GM18909 (cell line): ENCODE measurements around the gene FBRSL1.

ENCODE experiments used
- ATAC-seq: cut with Tn5 transposase; IDR thresholded peaks from one replicate; pipeline ENCODE4 v1.9.1; 2021; ENCODE audit warnings: mild to moderate bottlenecking; ENCODE audit not compliant: unreplicated experiment, poor library complexity

Gene FBRSL1

DNA sequence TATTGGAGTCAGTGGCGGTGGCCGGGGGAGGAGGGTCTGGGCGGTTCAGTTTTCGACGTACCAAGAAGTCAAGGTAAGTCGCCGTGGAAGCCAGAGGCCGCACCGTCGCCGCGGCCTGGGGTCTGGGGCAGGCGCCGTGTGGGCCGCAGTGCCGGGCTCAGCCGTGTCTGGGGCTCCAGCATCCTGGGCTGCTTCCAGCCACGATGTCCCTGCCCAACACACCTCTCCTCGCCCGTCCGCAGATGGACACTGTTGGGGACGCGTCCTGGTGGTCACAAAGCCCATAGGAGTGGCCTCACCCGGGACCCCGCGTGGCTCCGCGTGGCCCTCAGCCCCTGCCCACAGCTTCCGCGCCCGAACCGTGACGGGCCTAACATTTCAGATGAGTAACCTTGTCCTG lies 59.1 kb downstream of the FBRSL1 start:
- no peak for ATAC-seq

DNA sequence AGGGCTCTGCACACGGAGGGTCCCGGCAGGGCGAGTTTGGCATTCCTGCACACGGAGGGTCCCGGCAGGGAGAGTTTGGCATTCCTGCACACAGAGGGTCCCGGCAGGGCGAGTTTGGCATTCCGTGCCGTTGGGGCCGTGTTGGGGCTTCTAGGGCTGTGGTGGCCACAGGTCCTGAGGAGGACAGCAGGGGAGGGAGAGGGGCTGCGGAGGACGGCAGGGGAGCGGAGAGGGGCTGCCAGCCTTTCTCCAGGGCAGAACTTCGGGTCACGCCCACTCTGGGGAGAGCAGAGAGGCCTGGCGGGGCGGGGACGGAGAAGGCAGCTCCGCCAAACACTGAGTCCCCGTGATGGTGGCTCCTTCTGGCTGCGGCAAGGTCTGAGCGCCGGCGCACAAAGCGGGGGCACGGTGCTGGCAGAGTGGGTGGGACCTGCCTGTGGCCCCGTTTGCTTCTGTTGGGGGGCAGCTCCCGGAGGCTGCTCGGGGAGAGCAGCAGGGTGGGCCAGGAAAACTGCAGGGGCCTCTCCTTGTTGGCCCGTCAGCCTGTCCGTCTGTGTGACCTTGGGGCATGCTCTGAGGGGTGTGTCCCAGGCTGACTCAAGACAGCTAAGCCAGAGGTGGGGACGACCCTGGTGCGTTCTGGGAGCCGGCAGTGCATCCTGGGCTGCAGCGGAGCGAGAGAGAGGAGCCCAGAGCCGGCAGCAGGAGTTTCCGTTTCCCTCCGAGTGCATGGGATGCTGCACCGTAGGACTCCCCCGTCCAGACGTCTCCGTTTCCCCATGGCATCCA lies 60.3 kb downstream of the FBRSL1 start:
- ATAC-seq: no peak

DNA sequence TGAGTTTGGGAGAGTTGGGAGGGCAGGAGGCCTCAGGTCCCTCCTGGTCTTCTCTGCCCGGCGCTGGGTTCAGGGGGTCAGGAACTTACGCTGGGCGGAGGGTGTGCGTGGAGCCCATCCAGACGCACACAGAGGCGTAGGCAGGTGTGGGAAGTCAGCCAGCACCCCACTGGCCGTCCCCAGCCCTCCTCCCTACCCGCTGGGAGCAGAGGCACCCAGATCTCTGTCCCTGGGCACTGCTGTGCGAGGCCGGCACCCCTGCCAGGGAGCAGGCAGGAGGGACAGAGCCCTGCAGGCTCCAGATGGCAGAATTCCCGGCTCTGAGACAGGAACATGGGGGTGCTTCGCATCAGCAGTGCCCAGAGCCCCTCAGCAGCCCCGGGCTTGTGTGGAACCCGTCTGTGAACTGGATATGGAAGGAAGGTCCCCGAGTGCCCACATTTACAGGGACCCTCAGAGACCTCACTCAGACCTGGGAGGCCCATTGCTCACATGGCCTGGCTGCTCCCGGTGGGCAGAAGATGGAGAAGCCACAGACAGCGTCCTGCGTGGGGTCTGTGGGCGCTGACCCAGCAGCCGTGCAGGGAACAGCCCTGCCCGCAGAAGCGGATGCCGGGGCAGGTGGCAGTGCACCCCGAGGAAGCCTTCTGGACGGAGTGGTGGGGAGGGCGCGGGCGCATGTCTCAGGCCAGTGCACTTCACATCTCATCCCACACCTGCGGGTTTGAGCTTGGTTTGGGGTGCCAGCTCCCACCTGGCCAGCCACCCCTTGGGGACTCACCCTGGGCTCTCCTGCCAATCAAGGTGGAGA lies 61.1 kb downstream of the FBRSL1 start:
- ATAC-seq: no peak

DNA sequence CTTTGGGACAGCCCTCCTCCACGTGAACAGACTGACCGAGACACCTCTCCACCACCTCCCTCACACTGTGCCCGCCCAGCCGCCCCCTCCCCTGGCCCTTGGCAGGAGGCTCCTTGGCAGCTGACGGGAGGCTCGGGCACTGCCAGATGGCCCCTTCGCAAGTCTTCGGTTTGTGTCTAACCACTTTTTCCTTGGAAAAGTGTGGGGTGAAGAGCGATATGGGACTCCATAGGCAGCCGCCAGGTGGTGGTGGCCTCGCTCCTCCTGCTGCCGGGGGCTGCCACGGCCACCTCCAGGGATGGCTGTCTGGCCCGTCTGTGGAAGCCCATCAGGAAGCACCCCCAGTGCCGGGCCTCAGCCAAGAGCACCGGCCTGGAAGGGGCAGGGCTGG lies 61.7 kb downstream of the FBRSL1 start:
- ATAC-seq: no peak

DNA sequence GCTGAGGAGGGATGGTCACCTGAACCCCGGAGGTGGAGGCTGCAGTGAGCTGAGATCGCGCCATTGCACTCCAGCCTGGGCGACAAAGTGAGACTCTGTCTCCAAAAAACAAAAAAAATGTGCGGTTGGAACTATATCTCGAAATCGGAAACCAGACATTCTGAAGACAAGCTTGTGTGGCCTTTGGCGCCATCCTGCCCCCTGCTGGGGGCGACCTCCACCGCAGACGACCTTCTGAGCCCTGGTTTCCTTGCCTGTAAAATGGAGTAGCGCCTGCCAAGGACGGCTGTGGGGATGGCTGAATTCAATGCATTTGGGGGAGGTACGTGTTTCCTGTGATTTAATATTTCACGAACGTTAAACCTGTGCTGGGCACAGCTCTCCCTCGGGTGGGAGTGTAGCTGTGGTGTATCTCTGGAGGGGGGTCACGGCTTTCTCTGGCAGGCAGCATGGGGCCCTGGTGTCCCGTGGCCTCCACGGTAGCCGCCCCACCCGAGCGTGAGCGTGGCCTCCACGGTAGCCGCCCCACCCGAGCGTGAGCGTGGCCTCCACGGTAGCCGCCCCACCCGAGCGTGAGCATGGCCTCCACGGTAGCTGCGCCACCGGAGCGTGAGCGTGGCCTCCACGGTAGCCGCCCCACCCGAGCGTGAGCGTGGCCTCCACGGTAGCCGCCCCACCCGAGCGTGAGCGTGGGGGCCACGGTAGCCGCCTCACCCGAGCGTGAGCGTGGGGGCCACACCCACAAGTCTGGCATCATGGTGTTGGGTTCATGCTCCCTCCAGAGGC lies 65.1 kb downstream of the FBRSL1 start:
- no peak for ATAC-seq

DNA sequence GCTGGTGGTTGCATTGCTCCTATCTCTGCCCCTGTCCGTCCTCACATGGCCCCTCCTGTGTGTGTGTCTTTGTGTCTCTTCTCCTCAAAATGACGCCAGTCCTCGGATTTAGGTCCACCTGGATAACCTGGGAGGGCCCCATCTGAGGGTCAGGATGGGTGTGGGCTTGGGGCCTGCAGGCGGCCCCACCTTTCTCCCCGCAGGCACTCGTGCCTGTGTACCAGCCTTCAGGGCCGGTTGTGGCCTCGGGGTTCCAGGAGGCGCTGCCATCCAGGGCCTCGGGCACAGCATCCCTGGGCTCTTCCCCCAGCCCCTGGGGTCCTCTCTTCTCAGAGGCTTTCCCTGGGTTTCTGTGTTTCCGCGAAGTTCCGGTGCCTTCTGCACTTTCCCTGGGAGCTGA lies 65.7 kb downstream of the FBRSL1 start:
- ATAC-seq: no peak

DNA sequence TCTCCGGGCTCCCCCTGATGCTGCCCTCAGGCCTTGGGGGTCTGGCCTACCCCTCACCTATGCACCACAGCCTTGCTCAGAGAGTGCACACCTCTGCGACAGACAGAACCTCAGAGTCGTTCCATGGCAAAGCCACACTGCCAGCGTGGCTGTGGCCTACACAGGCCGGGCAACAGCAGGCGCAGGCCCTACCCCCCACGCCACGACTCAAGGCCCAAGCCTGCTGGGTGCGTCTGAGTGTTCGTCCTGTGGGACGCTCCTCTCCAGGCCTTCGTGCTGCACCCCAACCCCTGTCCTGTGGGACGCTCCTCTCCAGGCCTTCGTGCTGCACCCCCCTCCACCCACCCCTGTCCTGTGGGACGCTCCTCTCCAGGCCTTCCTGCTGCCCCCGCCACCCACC lies 66.3 kb downstream of the FBRSL1 start:
- ATAC-seq: no peak

DNA sequence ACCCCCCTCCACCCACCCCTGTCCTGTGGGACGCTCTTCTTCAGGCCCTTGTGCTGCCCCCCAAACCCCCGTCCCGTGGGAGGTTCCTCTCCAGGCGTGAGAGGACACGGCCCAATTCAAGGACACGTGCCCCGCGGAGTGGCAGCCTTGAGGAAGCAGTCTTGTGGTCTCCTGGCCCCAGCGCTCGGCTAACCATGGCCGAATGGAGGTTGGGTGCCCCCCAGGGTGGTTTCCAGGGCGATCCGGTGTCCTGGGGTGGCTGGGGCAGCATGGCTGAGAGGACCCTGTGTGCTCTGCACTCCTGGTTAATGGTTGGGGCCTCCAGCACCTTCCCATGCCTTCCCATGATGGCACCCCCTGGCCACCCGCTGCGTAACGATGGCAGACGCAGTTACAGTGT lies 66.8 kb downstream of the FBRSL1 start:
- ATAC-seq: no peak

DNA sequence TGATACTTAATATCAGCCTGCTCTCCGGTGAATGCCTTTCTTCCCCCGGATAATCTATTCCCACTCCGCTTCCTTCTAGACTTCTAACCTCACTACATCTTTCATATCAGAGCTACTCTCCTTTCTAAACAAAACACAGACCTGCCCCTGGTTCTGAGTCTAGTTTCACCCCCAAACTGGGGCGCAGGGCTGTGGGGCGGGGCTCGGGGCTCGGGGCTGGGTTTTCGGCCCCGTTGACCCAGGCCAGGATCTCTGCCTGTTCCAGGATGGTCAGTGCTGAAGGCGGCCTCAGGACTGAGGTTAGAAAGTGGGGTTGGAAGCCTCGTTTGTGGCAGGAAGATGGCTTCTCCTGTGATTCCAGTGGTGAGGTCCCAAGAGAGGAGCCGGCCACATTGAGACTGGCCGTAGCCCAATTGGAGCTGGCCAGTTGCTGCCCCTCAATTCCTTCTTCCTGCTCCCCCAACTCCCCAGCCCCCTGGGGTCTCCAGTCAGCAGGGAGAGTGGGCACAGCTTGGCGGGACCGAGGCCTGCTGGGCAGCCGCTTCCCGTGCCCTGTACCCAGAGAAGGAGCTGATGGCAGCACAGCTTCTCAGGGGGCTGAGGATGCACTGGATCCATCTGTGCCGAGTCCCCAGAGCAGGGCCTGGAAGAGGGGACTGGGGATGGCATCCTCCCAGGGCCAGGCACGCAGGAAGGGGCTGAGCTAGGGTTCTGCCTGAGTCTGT lies 67.5 kb downstream of the FBRSL1 start:
- no peak for ATAC-seq

DNA sequence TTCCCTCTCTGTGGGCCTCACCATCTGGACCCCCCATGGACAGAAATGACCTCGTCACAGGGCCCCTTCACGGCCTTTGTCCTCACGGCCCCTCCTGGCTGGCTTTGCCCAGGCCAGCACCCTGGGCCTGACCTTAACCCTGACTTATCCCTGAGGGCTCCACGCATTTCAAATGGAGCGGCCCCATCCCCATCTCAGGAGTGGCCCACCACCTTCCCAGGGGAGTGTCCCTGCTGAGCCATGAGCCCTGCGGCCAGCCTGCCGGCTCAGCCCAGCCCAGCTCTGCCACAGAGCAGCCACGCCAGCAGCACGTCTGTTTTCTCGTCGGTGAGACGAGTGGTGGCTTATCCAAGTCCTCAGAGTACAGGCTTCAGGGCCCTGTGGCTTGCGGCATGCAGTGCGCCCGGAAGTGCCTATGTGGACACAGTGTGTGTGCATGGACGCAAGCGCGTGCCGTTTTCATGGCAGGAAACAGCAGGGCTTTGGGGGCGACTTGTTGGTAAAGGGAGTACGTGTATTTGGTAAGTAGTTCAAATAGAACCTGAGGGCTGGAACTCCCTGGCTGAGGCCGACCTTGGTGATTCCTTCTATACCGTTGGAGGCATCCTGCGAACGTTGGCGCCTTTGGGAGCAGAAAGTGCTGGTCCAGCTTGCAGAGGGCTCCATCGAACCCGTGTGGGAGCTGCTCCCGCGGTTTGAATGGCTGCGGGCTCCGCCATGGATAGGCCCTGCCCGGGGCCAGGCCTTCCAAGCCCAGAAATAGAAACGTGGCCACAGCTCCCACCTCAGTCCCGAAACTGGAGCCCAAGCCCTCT lies 68.3 kb downstream of the FBRSL1 start:
- no peak for ATAC-seq

DNA sequence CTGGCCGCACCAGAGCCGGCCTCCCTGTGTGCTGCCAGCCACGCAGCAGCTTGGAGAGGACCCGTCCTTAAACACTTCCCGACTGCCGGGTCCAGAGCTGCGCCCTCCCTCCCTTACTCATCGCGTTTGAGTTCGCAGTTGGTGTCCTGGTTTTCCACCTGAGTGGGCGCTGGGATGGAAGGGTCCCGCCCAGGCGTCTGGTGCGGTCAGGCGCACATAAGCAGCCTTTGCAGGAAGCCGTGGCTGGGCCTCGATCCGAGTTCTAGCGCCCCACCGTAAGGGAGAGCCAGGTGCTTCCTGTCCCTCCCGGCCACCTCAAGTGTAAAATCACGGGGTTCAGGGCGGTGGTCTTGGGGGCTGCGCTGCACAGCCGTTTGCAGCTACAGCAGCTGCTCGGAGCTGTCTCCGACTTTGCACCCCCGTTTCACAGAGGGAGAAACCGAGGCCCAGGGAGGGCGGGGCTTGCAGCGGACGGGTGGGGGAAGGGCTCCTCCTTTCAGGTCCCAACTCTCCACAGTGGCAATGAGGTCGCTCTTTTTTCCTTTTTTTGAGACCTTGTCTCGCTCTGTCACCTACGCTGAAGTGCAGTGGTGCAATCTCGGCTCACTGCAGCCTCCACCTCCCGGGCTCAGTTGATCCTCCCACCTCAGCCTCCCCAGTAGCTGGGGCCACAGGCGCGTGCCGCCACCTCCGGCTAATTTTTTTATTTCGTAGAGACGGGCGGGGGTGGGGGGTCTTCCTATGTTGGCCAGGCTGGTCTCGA lies 69.1 kb downstream of the FBRSL1 start:
- no peak for ATAC-seq

DNA sequence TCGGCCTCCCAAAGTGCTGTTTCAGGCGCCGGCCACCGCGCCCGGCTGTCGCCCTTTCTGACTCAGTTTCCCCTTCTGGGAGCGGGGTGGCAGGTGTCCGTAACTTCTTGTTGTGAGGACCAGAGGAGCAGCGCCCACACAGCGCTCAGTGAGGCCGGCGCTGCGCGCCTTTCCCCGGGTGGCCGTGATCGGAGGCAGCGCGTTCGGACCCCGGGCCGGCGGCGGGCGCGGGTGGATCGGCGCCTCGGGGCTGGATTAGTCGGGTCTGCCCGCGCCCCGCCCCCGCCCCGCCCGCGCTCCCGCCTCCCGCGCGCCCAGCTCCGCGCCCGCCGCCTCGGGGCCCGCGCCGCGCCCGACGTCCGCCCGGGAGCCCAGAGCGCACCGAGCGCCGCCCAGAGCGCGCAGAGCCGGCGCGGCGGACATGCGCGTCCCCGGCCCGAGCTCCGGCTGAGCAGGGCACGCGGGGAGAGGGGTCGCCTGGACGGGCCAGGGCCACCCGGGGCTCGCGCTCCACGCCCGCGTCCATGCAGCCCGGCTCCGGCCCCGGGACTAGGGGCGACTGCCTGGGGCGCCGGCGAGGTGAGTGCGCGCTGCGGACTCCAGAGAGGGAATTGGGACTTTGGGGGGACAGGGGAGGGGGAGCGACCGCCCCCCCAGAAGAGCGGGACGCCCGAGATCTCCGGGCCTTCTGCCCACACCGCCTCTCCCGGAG lies 69.9 kb downstream of the FBRSL1 start:
- no peak for ATAC-seq

DNA sequence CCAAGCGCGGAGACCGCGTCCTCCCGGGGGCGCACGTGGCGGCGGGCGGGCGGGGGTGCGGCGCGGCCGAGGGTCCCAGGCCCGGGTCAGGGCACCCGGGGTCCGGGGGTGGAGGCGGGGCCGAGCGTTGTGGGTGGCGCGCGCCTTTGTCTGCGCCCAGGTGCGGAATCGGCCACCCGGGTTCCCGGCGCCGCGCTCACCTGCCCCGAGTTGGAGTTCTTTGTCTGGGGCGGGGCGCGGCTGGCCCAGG lies 70.3 kb downstream of the FBRSL1 start:
- ATAC-seq: no peak

DNA sequence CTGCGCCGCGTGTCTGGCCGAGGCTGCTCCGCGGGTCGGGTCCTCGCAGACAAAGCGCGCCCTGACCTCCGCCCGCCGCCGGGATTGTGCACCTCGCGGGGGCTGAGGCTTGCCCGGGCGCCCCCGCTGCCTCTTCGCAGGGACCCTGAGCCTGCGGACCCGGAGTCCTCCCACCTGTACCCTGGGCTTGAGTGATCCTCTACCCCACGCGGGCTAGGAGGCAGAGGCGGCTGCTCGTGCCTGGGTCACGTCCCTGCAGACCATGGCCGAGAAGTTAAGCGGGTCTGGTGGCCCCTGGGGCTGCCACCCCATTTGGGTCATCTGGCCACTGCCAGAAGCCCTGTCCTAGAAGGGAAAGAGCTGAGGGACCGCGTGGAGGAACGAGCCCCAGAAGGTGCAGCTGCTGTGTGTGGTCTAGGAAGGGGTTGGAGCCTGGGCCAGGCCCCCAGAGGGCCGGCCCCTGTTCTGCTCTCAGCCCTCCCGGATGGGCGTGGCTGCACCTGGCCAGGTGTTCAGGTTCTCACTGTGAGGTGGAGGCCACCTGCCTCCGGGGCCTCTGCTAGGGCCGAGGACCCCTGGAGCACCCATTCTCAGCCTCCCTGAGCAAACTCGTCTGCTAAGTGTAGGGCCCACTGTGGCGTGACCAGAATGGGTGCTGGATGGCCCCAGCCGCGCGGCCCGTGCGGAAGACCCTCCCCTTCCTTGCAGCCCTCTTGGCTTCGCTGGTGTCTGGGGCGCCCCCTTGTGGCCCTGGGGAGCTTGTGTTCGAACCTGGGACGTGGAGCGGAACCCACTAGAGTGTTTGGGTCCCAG lies 70.9 kb downstream of the FBRSL1 start:
- no peak for ATAC-seq
